MM.1S (cell line): ENCODE measurements around the gene CLDN4.

Experiments
- CTCF ChIP-seq: fragments of 300-600 bp; sonication (generic); IDR thresholded peaks from 2 replicates; pipeline ENCODE4 v1.5.1; 2016; ENCODE audit warnings: antibody characterized with exemption, low read length, mixed read lengths
- EZH2 ChIP-seq: fragments of 300-600 bp; sonication (generic); optimal IDR thresholded peaks from 2 replicates; pipeline ENCODE3; 2017; ENCODE audit warnings: low read depth, mild to moderate bottlenecking, antibody characterized with exemption, low read length, mixed read lengths
- EZH2phosphoT487 ChIP-seq: fragments of 300-600 bp; sonication (generic); IDR thresholded peaks from 2 replicates; pipeline ENCODE4 v1.6.1; 2018; ENCODE audit warnings: antibody characterized with exemption, low read length

GRCh38 chr7:73842067-73842976 lies 11.5 kb downstream of the CLDN4 start, which contains the start of gene METTL27:
- TF ChIP-seq CTCF = no peak
- no peak for TF ChIP-seq EZH2
- TF ChIP-seq EZH2phosphoT487 = no peak
